ENCODE results near the gene GALNTL6.

The GALNTL6 gene

DNA sequence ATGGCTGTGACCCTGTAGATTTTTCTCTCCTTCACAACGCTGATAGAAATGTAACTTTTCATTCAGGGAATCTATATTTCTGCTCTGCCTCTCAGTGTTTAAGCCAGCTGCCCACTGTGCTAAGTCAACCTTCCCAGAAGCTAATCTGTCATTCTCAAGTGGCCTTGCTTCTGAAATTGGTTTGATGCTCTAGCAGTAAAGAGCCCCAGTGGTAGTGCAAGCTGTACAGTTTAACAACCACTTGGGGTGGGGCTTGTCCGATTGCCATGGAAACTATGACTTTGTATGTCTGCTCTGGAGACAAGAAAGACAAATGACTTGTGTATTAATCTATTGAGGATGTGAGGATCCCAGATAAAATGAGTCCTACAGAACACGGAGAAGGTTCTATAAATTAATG, 734.5 kb downstream of the GALNTL6 start:
- no peak overlapping the region for H3K4me3 Mint-ChIP-seq
- no peaks in the 10 kb centered on the region for H3K27me3 Mint-ChIP-seq (ENCODE audit: low read depth)
- H3K36me3 Mint-ChIP-seq (ENCODE audit: low read depth), result no peaks in the 10 kb centered on the region
- H3K27ac Mint-ChIP-seq, result no peak overlapping the region
- no peaks in the 10 kb centered on the region for H3K9me3 Mint-ChIP-seq
- H3K4me1 Mint-ChIP-seq (ENCODE audit: low read depth), result no peaks in the 10 kb centered on the region

DNA sequence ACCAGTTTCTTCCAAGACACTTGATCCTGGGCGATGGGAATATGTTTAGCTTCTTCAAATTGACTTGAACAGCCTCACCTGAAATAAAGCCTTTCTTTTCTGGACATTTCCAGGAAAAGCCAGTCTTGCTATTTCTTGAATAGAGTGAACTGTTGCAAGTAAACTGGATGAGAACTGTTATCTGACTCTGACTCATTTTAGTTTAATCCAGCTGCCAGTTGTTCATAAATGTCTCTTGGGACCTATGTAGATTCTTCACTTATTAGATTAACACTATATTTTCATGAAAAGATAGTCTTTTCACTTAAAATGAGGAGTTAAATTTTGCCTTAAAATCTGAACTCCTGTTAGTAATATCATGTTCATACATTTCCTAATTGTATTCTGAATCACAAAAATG, 740.0 kb downstream of the GALNTL6 start:
- no peaks in the 10 kb centered on the region for H3K4me1 Mint-ChIP-seq (ENCODE audit: low read depth)
- no peaks in the 10 kb centered on the region for H3K9me3 Mint-ChIP-seq
- no peak overlapping the region for H3K27ac Mint-ChIP-seq
- no peak overlapping the region for H3K4me3 Mint-ChIP-seq
- no peaks in the 10 kb centered on the region for H3K27me3 Mint-ChIP-seq (ENCODE audit: low read depth)
- no peaks in the 10 kb centered on the region for H3K36me3 Mint-ChIP-seq (ENCODE audit: low read depth)

DNA sequence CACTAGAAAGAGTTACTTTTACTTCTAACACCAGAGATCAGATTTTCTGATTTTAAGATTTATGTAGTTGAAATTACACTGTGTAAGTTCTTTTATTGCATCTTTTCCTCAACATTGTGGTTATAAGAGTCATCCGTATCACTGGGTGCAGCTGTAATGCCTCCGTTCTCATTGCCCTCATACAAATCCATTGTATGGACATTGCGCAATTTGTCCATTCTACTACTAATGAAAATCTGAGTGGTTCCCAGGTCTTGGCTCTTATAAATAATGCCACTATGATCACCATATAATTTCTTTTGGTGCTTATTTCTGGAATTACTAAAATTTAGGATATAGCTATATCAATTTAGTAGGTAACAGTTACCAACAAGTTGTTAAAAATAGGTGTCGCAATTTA, 741.4 kb downstream of the GALNTL6 start:
- Mint-ChIP-seq H3K27me3 (ENCODE audit: low read depth) (no peaks in the 10 kb centered on the region), H3K4me1 (ENCODE audit: low read depth) (no peaks in the 10 kb centered on the region), H3K9me3 (no peaks in the 10 kb centered on the region), H3K36me3 (ENCODE audit: low read depth) (no peaks in the 10 kb centered on the region), H3K4me3 (no peak overlapping the region), H3K27ac (no peak overlapping the region)

GRCh38 chr4:172555725-172556124, 742.5 kb downstream of the GALNTL6 start:
- H3K27me3 Mint-ChIP-seq (ENCODE audit: low read depth), result no peaks in the 10 kb centered on the region
- no peak overlapping the region for H3K27ac Mint-ChIP-seq
- no peaks in the 10 kb centered on the region for H3K9me3 Mint-ChIP-seq
- no peak overlapping the region for H3K4me3 Mint-ChIP-seq
- no peaks in the 10 kb centered on the region for H3K4me1 Mint-ChIP-seq (ENCODE audit: low read depth)
- no peaks in the 10 kb centered on the region for H3K36me3 Mint-ChIP-seq (ENCODE audit: low read depth)

DNA sequence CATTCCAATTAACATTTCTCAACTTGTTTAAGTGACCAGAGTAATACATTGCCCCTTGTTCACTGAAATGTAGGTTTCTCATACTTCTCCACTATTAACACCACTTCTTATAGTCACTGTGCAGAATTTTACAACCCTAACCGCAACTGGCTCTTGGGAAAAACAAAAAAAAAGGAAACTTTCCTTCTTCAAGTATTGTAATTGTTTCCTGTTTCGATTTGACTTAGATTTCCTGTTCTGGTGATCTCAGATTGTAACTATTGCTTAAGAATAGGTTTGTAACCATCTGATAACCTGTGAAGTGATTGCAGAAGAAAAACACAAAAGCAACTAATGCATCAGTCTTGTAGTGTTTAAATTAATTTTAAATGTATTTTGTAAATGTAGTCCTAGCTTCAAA, 760.7 kb downstream of the GALNTL6 start:
- Mint-ChIP-seq H3K4me1 (ENCODE audit: low read depth) (no peaks in the 10 kb centered on the region), H3K9me3 (no peaks in the 10 kb centered on the region), H3K36me3 (ENCODE audit: low read depth) (no peaks in the 10 kb centered on the region), H3K27me3 (ENCODE audit: low read depth) (no peaks in the 10 kb centered on the region), H3K27ac (no peak overlapping the region), H3K4me3 (no peak overlapping the region)

GRCh38 chr4:172578712-172579111, 765.5 kb downstream of the GALNTL6 start:
- Mint-ChIP-seq H3K27ac (no peak overlapping the region), H3K27me3 (ENCODE audit: low read depth) (no peaks in the 10 kb centered on the region), H3K4me3 (no peak overlapping the region), H3K36me3 (ENCODE audit: low read depth) (no peaks in the 10 kb centered on the region), H3K9me3 (no peaks in the 10 kb centered on the region), H3K4me1 (ENCODE audit: low read depth) (no peaks in the 10 kb centered on the region)

GRCh38 chr4:172584816-172585215, 771.6 kb downstream of the GALNTL6 start:
- no peak overlapping the region for H3K27ac Mint-ChIP-seq
- no peaks in the 10 kb centered on the region for H3K27me3 Mint-ChIP-seq (ENCODE audit: low read depth)
- no peaks in the 10 kb centered on the region for H3K4me1 Mint-ChIP-seq (ENCODE audit: low read depth)
- no peak overlapping the region for H3K4me3 Mint-ChIP-seq
- no peaks in the 10 kb centered on the region for H3K36me3 Mint-ChIP-seq (ENCODE audit: low read depth)
- H3K9me3 Mint-ChIP-seq, result no peaks in the 10 kb centered on the region

GRCh38 chr4:172596206-172596605, 783.0 kb downstream of the GALNTL6 start:
- H3K36me3 Mint-ChIP-seq (ENCODE audit: low read depth), result no peaks in the 10 kb centered on the region
- H3K9me3 Mint-ChIP-seq, result no peaks in the 10 kb centered on the region
- H3K27me3 Mint-ChIP-seq (ENCODE audit: low read depth), result no peaks in the 10 kb centered on the region
- H3K27ac Mint-ChIP-seq, result no peak overlapping the region
- no peaks in the 10 kb centered on the region for H3K4me1 Mint-ChIP-seq (ENCODE audit: low read depth)
- no peak overlapping the region for H3K4me3 Mint-ChIP-seq

- Mint-ChIP-seq H3K4me1 (ENCODE audit: low read depth) (no peaks in the 10 kb centered on the region), H3K9me3 (no peaks in the 10 kb centered on the region), H3K4me3 (no peak overlapping the region), H3K36me3 (ENCODE audit: low read depth) (no peaks in the 10 kb centered on the region), H3K27ac (no peak overlapping the region), H3K27me3 (ENCODE audit: low read depth) (no peaks in the 10 kb centered on the region)
Measured at GRCh38 chr4:172599554-172599953, 786.4 kb downstream of the GALNTL6 start.

DNA sequence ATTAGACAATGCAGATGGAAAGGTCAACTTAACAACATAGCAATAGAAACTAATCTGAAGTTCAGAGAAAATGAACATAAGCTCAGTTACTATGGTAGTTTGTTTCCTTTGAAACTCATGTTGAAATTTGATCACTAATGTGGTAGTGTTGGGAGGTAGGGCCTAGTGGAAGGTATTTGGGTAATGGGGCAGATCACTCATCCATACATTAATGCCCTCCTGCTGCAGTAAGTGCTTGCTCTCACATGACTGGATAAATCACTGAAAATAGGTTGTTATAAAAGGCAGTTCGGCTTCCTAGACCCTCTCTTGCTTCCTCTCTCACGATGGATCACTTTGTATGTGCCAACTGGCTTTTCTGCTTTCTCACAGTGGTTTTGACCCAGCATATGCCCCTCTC, 788.0 kb downstream of the GALNTL6 start:
- no peaks in the 10 kb centered on the region for H3K9me3 Mint-ChIP-seq
- no peak overlapping the region for H3K27ac Mint-ChIP-seq
- H3K27me3 Mint-ChIP-seq (ENCODE audit: low read depth), result no peaks in the 10 kb centered on the region
- no peak overlapping the region for H3K4me3 Mint-ChIP-seq
- H3K36me3 Mint-ChIP-seq (ENCODE audit: low read depth), result no peaks in the 10 kb centered on the region
- no peaks in the 10 kb centered on the region for H3K4me1 Mint-ChIP-seq (ENCODE audit: low read depth)

GRCh38 chr4:172619218-172619617, 806.0 kb downstream of the GALNTL6 start:
- Mint-ChIP-seq H3K27ac (no peak overlapping the region), H3K4me3 (no peak overlapping the region), H3K36me3 (ENCODE audit: low read depth) (no peaks in the 10 kb centered on the region), H3K27me3 (ENCODE audit: low read depth) (no peaks in the 10 kb centered on the region), H3K9me3 (no peaks in the 10 kb centered on the region), H3K4me1 (ENCODE audit: low read depth) (no peaks in the 10 kb centered on the region)

DNA sequence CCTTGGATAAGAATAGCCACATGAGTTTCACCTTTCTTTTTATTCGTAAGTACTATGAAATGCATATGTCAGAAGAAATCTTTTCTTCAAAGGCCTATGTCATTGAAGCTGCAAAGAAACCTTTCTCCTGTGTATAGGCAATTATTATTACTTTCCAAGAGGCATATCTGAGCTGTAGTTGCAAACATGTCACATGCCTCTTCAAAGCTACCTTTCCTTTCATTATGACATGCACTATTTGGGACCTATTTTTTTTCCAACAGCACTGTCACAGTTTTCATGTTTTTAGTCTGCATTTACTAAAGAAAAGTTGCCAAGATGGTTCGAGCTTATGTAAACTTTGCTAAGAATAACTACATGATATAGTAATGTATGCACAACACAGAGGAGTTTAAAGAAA, 806.6 kb downstream of the GALNTL6 start:
- no peaks in the 10 kb centered on the region for H3K27me3 Mint-ChIP-seq (ENCODE audit: low read depth)
- H3K4me3 Mint-ChIP-seq, result no peak overlapping the region
- no peaks in the 10 kb centered on the region for H3K36me3 Mint-ChIP-seq (ENCODE audit: low read depth)
- no peaks in the 10 kb centered on the region for H3K4me1 Mint-ChIP-seq (ENCODE audit: low read depth)
- no peak overlapping the region for H3K27ac Mint-ChIP-seq
- no peaks in the 10 kb centered on the region for H3K9me3 Mint-ChIP-seq

DNA sequence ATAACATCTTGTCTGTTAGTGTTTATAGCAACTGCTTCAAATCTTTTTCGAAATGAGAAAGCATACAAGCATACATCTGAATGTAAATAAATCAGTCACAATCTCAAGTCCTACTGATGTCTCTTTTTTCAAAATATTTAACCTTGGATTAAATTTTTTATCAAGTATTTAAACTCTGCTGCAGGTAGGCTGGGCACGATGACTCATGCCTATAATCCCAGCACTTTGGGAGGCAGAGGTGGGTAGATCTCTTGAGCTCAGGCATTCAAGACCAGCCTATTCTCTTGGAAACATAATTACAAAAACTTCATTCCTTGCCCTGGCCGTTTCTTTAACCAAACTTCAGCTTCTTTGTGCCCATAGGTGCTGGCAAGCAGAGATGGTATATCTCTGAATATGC, 815.1 kb downstream of the GALNTL6 start:
- H3K4me3 Mint-ChIP-seq, result no peak overlapping the region

DNA sequence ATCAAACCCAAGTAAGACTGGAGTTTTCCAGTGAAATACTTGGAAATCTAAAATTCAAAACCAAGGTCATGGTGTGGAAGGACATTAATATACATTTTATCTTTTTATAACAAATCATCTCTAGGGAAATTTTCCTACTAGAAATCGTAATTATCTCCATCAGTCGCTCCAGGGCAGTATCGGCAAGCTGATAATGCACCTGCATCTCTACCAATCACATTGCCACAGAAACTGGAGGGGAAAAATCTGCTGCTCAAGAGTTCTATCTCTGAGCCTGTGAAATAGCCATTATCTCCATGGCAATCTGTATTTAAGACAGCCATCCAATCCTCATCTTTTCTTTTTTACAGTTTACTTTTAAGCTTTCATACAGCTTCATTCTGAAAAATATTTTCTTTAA, 817.1 kb downstream of the GALNTL6 start:
- Mint-ChIP-seq H3K27me3 (ENCODE audit: low read depth) (no peaks in the 10 kb centered on the region), H3K4me1 (ENCODE audit: low read depth) (no peaks in the 10 kb centered on the region), H3K9me3 (no peaks in the 10 kb centered on the region), H3K27ac (no peak overlapping the region), H3K36me3 (ENCODE audit: low read depth) (no peaks in the 10 kb centered on the region), H3K4me3 (no peak overlapping the region)

More for the DNA sequence above, 815.1 kb downstream of the GALNTL6 start:
- Mint-ChIP-seq H3K27me3 (ENCODE audit: low read depth) (no peaks in the 10 kb centered on the region), H3K4me1 (ENCODE audit: low read depth) (no peaks in the 10 kb centered on the region), H3K9me3 (no peaks in the 10 kb centered on the region), H3K36me3 (ENCODE audit: low read depth) (no peaks in the 10 kb centered on the region), H3K27ac (no peak overlapping the region)

DNA sequence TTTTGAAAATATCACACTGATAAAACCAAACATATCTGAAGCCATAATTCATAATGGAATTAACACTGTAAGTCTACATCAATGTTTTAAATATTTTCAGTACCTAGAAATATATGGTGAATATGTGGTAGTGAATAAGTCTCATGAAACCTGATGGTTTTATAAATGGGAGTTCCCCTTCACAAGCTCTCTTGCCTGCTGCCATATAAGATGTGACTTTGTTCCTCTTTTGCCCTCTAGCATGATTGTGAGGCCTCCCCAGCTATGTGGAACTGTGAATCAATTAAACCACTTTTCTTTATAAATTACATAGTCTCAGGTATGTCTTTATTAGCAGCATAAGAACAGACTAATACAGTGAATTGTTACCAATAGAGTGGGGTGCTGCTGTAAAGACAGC, 818.6 kb downstream of the GALNTL6 start:
- Mint-ChIP-seq H3K4me3 (no peak overlapping the region), H3K27me3 (ENCODE audit: low read depth) (no peaks in the 10 kb centered on the region), H3K4me1 (ENCODE audit: low read depth) (no peaks in the 10 kb centered on the region), H3K36me3 (ENCODE audit: low read depth) (no peaks in the 10 kb centered on the region), H3K27ac (no peak overlapping the region), H3K9me3 (no peaks in the 10 kb centered on the region)

- no peaks in the 10 kb centered on the region for H3K27me3 Mint-ChIP-seq (ENCODE audit: low read depth)
- H3K27ac Mint-ChIP-seq, result no peak overlapping the region
- no peak overlapping the region for H3K4me3 Mint-ChIP-seq
- H3K36me3 Mint-ChIP-seq (ENCODE audit: low read depth), result no peaks in the 10 kb centered on the region
- no peaks in the 10 kb centered on the region for H3K9me3 Mint-ChIP-seq
- no peaks in the 10 kb centered on the region for H3K4me1 Mint-ChIP-seq (ENCODE audit: low read depth)
Measured at GRCh38 chr4:172648471-172648870, 835.3 kb downstream of the GALNTL6 start.
